Gastrocnemius medialis (tissue), 4 donors: ENCODE results near the gene ABI3BP. TPM values are rescaled to one million over a fixed set of nuclear protein-coding genes. Genes with fewer than 3 reads are reported as not detected.

ENCODE experiments used
- ATAC-seq, 2 donors: fragments of 150-250 bp; one replicate each; pipeline ENCODE4 v1.9.1; 2016
- DNase-seq, 2 donors: peaks; one replicate each; pipeline ENCODE4 v3.0.0-alpha.2; 2019
- H3K27ac ChIP-seq, 4 donors: fragments of 200-600 bp; sonication (generic); 1 replicate in 1 of 4; 2 replicates in 3 of 4; pipeline ENCODE4 v1.5.1; 2016 to 2018; ENCODE audit warnings: mild to moderate bottlenecking in 2 of 4, moderate library complexity in 1 of 4
- H3K27me3 ChIP-seq, 3 donors: fragments of 200-600 bp; sonication (generic) in 2 of 3; 1 replicate in 1 of 3; 2 replicates in 2 of 3; pipeline versions ENCODE4 v1.5.1 to v1.6.0; 2016 to 2019; ENCODE audit warnings: mild to moderate bottlenecking in 1 of 3, moderate library complexity in 1 of 3
- H3K36me3 ChIP-seq, 2 donors: fragments of 200-600 bp; sonication (generic) in 1 of 2; one replicate each; pipeline ENCODE4 v1.5.1; 2017 to 2018
- H3K4me1 ChIP-seq, 2 donors: fragments of 200-600 bp; sonication (generic) in 1 of 2; one replicate each; pipeline ENCODE4 v1.5.1; 2016 to 2017; ENCODE audit warnings: mild to moderate bottlenecking in 2 of 2
- H3K4me3 ChIP-seq, 4 donors: fragments of 200-600 bp; sonication (generic) in 3 of 4; 1 replicate in 1 of 4; 2 replicates in 3 of 4; pipeline ENCODE4 v1.5.1; 2016 to 2019; ENCODE audit warnings: mild to moderate bottlenecking in 2 of 4
- H3K9me3 ChIP-seq, 3 donors: fragments of 200-600 bp; sonication (generic) in 2 of 3; 1 replicate in 1 of 3; 2 replicates in 2 of 3; pipeline ENCODE4 v1.5.1; 2016 to 2019
- CTCF ChIP-seq, 5 experiments: fragments of 450-650 bp in 3 of 5; fragments of 200-600 bp in 2 of 5; sonication (generic) in 2 of 5; IDR thresholded peaks in 4 of 5; conservative IDR thresholded peaks in 1 of 5; 1 replicate in 4 of 5; 2 replicates in 1 of 5; pipeline ENCODE4 v1.5.1; 2016 to 2019; ENCODE audit warnings: antibody characterized with exemption in 5 of 5, mild to moderate bottlenecking in 3 of 5, moderate library complexity in 3 of 5
- POLR2A ChIP-seq, 2 donors: fragments of 450-650 bp; IDR thresholded peaks; one replicate each; pipeline ENCODE4 v1.6.1; 2017; ENCODE audit warnings: antibody characterized with exemption in 2 of 2, mild to moderate bottlenecking in 2 of 2, moderate library complexity in 2 of 2
- in situ Hi-C, 4 donors: fragments of 200-750 bp; cut with MboI; loops; one replicate each; pipeline versions ENCODE4 v1.15.0 to v1.8.0; 2017; ENCODE audit warnings: low sequenced_read_pairs in 4 of 4
- intact Hi-C: fragments of 100-400 bp; cut with DNase I; formaldehyde crosslinking; loops from one replicate; pipeline ENCODE4 v1.15.1; 2023; ENCODE audit warnings: low total_unique reads
- total RNA-seq, 4 donors: library from RNA; depleted of rRNA; stranded (reverse); fragments of >200 nt; gene quantifications; one replicate each; pipeline versions ENCODE4 v1.1.0 to v1.2.3, GENCODE V29; 2016

ABI3BP gene
- total RNA-seq, 4 donors from 2014 or later, result 15.3 to 21.8 (median 19.5) TPM

GRCh38 chr3:100968932-100969906 is 24.0 kb downstream of the ABI3BP start:
- H3K4me3 ChIP-seq, result no peak overlapping the region
- intact Hi-C loops, result no loop called here
- DNase-seq, result peak; percentile 23 to 33

GRCh38 chr3:100966807-100967206 is 26.4 kb downstream of the ABI3BP start:
- intact Hi-C loops (no loop called here), in situ Hi-C loops (no loop called here)
- TF ChIP-seq CTCF (IDR thresholded peaks at IDR 0.05 in 4 of 5, conservative IDR thresholded peaks at IDR 0.05 in 1 of 5) (no peak), POLR2A (IDR thresholded peaks at IDR 0.05) (no peak)
- Histone ChIP-seq H3K9me3 (no peaks in the 10 kb centered on the region), H3K4me3 (no peak overlapping the region), H3K4me1 (no peaks in the 10 kb centered on the region), H3K27ac (no peak overlapping the region), H3K27me3 (no peaks in the 10 kb centered on the region), H3K36me3 (no peaks in the 10 kb centered on the region)
- ATAC-seq, result no peak
- no peak for DNase-seq

More at GRCh38 chr3:100968932-100969906, 24.0 kb downstream of the ABI3BP start:
- in situ Hi-C loops, result no loop called here
- no peak for TF ChIP-seq POLR2A (IDR thresholded peaks at IDR 0.05)
- no peak for TF ChIP-seq CTCF (IDR thresholded peaks at IDR 0.05 in 4 of 5, conservative IDR thresholded peaks at IDR 0.05 in 1 of 5)
- Histone ChIP-seq H3K36me3 (no peaks in the 10 kb centered on the region), H3K27ac (no peak overlapping the region), H3K27me3 (no peaks in the 10 kb centered on the region), H3K4me1 (no peaks in the 10 kb centered on the region), H3K9me3 (no peaks in the 10 kb centered on the region)
- peak; percentile 56 to 81 for ATAC-seq

DNA sequence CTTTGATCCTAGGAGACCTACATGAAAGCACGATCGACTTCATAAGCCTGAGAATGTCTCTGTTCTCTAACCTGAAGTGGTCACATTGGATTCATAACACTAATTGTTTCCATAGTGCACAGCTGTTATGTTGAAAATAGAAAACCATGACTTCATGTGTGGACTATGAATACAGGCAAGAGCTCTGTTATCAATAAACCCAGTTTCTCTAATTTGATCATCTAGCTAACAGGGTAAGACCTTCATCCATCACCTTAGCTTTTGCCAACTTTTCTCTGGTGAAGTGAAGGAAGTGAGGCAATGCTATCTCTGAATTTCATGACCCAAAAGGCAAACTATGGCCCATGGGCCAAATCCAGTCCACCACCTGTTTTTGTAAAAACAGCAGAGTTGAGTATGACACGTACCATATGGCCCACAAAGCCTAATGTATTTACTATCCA is 27.2 kb downstream of the ABI3BP start:
- H3K27me3 ChIP-seq, result no peaks in the 10 kb centered on the region
- DNase-seq (no peak), ATAC-seq (no peak)
- TF ChIP-seq POLR2A (IDR thresholded peaks at IDR 0.05) (no peak), CTCF (IDR thresholded peaks at IDR 0.05 in 4 of 5, conservative IDR thresholded peaks at IDR 0.05 in 1 of 5) (no peak)
- in situ Hi-C loops, result no loop called here
- no peak overlapping the region for H3K27ac ChIP-seq
- no peak overlapping the region for H3K4me3 ChIP-seq
- H3K9me3 ChIP-seq, result no peaks in the 10 kb centered on the region
- H3K36me3 ChIP-seq, result no peaks in the 10 kb centered on the region
- intact Hi-C loops, result no loop called here
- H3K4me1 ChIP-seq, result no peaks in the 10 kb centered on the region

- Histone ChIP-seq H3K4me1 (no peaks in the 10 kb centered on the region), H3K4me3 (no peak overlapping the region), H3K9me3 (no peaks in the 10 kb centered on the region), H3K36me3 (no peaks in the 10 kb centered on the region), H3K27ac (no peak overlapping the region), H3K27me3 (no peaks in the 10 kb centered on the region)
- ATAC-seq (no peak), DNase-seq (no peak)
- intact Hi-C loops, result no loop called here
- no peak for TF ChIP-seq POLR2A (IDR thresholded peaks at IDR 0.05)
- no peak for TF ChIP-seq CTCF (IDR thresholded peaks at IDR 0.05 in 4 of 5, conservative IDR thresholded peaks at IDR 0.05 in 1 of 5)
- in situ Hi-C loops, result no loop called here
Observed at GRCh38 chr3:100963041-100963440, 30.2 kb downstream of the ABI3BP start.
